ENCODE measurements around the gene C2orf69. TPM values are rescaled to one million over a fixed set of nuclear protein-coding genes. Genes with fewer than 3 reads are reported as not detected.

The C2orf69 gene
- total RNA-seq, 1 experiment from 2014 or later: 15.0 TPM

DNA sequence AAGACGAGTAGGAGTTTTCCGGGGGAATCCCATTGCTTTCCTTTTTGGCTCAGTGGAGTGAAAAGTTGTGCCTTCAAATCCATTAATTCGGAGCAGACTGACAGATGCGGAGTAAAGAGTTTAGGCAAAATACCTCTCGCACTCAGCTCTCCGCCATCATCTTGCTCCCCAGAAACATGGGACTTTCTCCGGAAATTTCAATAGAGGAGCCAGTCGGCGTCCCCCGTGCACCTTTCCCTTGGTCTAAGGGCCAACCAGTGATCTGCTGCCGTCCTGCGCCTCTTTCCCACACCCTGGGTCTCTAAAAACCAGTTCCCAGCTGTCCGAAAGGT lies 43.9 kb downstream of the C2orf69 start:
- ATAC-seq: peak; percentile 64
- CTCF ChIA-PET: no interaction called here
- TSS peak; percentile 80 for BruUV-seq (replicated peaks)
- TF ChIP-seq EZH2phosphoT487 (IDR thresholded peaks at IDR 0.05; ENCODE audit: borderline replicate concordance, low read length): no peak
- peak overlapping the region; percentile 80 for H2AFZ ChIP-seq (ENCODE audit: low read length)
- H3K9me3 ChIP-seq (ENCODE audit: low read length): no peaks in the 10 kb centered on the region
- no peaks in the 10 kb centered on the region for H3K27me3 ChIP-seq (ENCODE audit: low read length)
- peak; percentile 59 for DNase-seq
- H4K20me1 ChIP-seq (ENCODE audit: low read length): 0 out of 2 replicates have a peak, but pooled peaks cover 4% of the 10 kb centered on the region
- H3K9ac ChIP-seq (ENCODE audit: low read length): peak overlapping the region; percentile 84
- H3K4me3 ChIP-seq (ENCODE audit: low read length): peak overlapping the region; percentile 94
- peak overlapping the region; percentile 82 for H3K27ac ChIP-seq (ENCODE audit: low read length)
- peak overlapping the region; percentile 86 for H3K4me2 ChIP-seq (ENCODE audit: low read length)
- peaks cover 20% of the 10 kb centered on the region; the same call in 1 of the 2 replicates for H3K36me3 ChIP-seq (ENCODE audit: low read depth, low read length)
- no peaks in the 10 kb centered on the region for H3F3A ChIP-seq (ENCODE audit: low read length, unreplicated experiment)
- H3K79me2 ChIP-seq (ENCODE audit: low read length): peaks cover 89% of the 10 kb centered on the region
- POLR2A ChIA-PET (ENCODE audit: unreplicated experiment): interaction anchor here (0.6 to 0.7 kb wide), 2 partner anchors 510 to 524 kb away, joined by 3 to 4 read pairs; no protein-coding TSS in a partner anchor
- H3K9me2 ChIP-seq (replicated peaks; ENCODE audit: low read length): no peaks in the 10 kb centered on the region
- peaks cover 20% of the 10 kb centered on the region for H3K4me1 ChIP-seq (ENCODE audit: insufficient read depth, low read length)
- intact Hi-C loops (cut with micrococcal nuclease): loop anchor here (1.0 kb wide), 1 partner anchor 44 kb away; the partner anchor contains the start of gene C2orf69

DNA sequence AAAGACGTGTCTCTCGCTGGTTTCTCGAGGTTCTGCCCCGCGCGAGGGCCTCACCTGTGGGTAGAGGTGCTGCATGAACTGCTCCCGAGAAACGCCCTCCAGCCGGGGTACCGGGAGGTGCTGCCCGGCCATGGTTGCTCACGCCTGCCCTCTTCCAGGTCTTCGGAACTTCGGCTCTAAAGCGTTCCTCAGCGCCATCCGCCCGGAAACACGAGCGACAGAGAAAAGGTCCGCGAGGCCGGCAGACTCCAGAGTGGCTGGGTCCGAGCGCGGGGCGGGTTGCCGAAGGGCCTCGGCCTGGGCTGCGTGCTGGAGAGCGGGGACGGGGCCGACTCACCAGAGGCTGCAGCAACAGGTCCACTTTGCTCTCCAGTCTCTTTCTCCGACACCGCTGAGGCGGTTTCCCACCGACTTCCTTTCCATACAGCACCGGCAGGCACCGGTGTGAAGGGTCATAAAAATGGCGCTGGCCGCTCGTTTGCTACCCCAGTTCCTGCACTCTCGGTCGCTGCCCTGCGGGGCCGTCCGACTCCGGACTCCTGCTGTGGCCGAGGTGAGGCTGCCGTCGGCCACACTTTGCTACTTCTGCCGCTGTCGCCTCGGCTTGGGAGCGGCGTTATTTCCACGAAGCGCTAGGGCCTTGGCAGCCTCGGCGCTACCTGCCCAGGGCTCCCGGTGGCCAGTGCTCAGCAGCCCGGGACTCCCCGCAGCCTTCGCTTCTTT lies 44.4 kb downstream of the C2orf69 start, which contains the start of the genes MAIP1 and TYW5:
MAIP1 (plus strand) TSS at position 244 of the 723 bp plus-strand sequence; CDS start at position 461, 217 bp downstream.
TYW5 (minus strand) TSS at position 153 of the 723 bp plus-strand sequence; CDS start at position 132, 21 bp downstream.
- intact Hi-C loops (cut with micrococcal nuclease): loop anchor here (1.0 kb wide), 1 partner anchor 44 kb away; the partner anchor contains the start of gene C2orf69
- Histone ChIP-seq H3K27me3 (ENCODE audit: low read length) (no peaks in the 10 kb centered on the region), H3F3A (ENCODE audit: low read length, unreplicated experiment) (no peaks in the 10 kb centered on the region), H3K79me2 (ENCODE audit: low read length) (peaks cover 84% of the 10 kb centered on the region), H3K4me2 (ENCODE audit: low read length) (peak within 1 kb of the TSS; percentile 86), H3K9me3 (ENCODE audit: low read length) (no peaks in the 10 kb centered on the region), H3K9me2 (replicated peaks; ENCODE audit: low read length) (no peaks in the 10 kb centered on the region), H3K36me3 (ENCODE audit: low read depth, low read length) (peaks cover 19% of the 10 kb centered on the region), H3K4me1 (ENCODE audit: insufficient read depth, low read length) (peaks cover 20% of the 10 kb centered on the region), H3K4me3 (ENCODE audit: low read length) (peak within 1 kb of the TSS; percentile 94), H3K9ac (ENCODE audit: low read length) (peak within 1 kb of the TSS; percentile 84), H3K27ac (ENCODE audit: low read length) (peak within 1 kb of the TSS; percentile 82), H4K20me1 (ENCODE audit: low read length) (0 out of 2 replicates have a peak, but pooled peaks cover 4% of the 10 kb centered on the region), H2AFZ (ENCODE audit: low read length) (peak within 1 kb of the TSS; percentile 80)
- TF ChIP-seq EZH2 (IDR thresholded peaks at IDR 0.05; ENCODE audit: low read length, unreplicated experiment) (no peak), EZH2phosphoT487 (IDR thresholded peaks at IDR 0.05; ENCODE audit: borderline replicate concordance, low read length) (no peak)
- TF ChIP-seq, protein P1, sequence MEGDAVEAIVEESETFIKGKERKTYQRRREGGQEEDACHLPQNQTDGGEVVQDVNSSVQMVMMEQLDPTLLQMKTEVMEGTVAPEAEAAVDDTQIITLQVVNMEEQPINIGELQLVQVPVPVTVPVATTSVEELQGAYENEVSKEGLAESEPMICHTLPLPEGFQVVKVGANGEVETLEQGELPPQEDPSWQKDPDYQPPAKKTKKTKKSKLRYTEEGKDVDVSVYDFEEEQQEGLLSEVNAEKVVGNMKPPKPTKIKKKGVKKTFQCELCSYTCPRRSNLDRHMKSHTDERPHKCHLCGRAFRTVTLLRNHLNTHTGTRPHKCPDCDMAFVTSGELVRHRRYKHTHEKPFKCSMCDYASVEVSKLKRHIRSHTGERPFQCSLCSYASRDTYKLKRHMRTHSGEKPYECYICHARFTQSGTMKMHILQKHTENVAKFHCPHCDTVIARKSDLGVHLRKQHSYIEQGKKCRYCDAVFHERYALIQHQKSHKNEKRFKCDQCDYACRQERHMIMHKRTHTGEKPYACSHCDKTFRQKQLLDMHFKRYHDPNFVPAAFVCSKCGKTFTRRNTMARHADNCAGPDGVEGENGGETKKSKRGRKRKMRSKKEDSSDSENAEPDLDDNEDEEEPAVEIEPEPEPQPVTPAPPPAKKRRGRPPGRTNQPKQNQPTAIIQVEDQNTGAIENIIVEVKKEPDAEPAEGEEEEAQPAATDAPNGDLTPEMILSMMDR (conservative IDR thresholded peaks at IDR 0.05; ENCODE audit: low read depth, low read length): 0 out of 2 replicates have a peak, but pooled peaks have one; percentile 18
- DNase-seq: peak; percentile 82
- ChIA-PET POLR2A (ENCODE audit: unreplicated experiment) (no interaction called here), CTCF (no interaction called here)
- no TSS peak for BruUV-seq (replicated peaks)
- ATAC-seq: peak; percentile 87

DNA sequence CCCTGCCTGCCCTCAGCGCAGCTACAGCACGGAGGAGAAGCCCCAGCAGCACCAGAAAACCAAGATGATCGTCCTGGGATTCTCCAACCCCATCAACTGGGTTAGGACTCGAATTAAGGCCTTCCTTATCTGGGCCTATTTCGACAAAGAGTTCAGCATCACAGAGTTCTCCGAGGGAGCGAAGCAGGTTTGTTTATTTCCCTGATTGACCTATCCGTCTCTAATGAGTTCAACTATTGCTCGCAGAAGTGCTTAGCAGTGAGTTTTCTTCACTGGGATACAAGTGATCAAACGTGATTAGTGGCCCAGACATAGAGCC lies 44.9 kb downstream of the C2orf69 start:
- Histone ChIP-seq H3K4me1 (ENCODE audit: insufficient read depth, low read length) (peaks cover 20% of the 10 kb centered on the region), H3K79me2 (ENCODE audit: low read length) (peaks cover 79% of the 10 kb centered on the region), H3K36me3 (ENCODE audit: low read depth, low read length) (peaks cover 16% of the 10 kb centered on the region), H2AFZ (ENCODE audit: low read length) (peak overlapping the region; percentile 80), H3K4me3 (ENCODE audit: low read length) (peak overlapping the region; percentile 94), H3F3A (ENCODE audit: low read length, unreplicated experiment) (no peaks in the 10 kb centered on the region), H3K27ac (ENCODE audit: low read length) (peak overlapping the region; percentile 82), H3K9ac (ENCODE audit: low read length) (peak overlapping the region; percentile 84), H4K20me1 (ENCODE audit: low read length) (0 out of 2 replicates have a peak, but pooled peaks cover 4% of the 10 kb centered on the region), H3K4me2 (ENCODE audit: low read length) (peak overlapping the region; percentile 86), H3K27me3 (ENCODE audit: low read length) (no peaks in the 10 kb centered on the region), H3K9me3 (ENCODE audit: low read length) (no peaks in the 10 kb centered on the region), H3K9me2 (replicated peaks; ENCODE audit: low read length) (no peaks in the 10 kb centered on the region)
- DNase-seq (no peak), ATAC-seq (no peak)
- intact Hi-C loops (cut with micrococcal nuclease): no loop called here
- TF ChIP-seq EZH2phosphoT487 (IDR thresholded peaks at IDR 0.05; ENCODE audit: borderline replicate concordance, low read length): no peak
- no peak for TF ChIP-seq EZH2 (IDR thresholded peaks at IDR 0.05; ENCODE audit: low read length, unreplicated experiment)
- TF ChIP-seq, protein P1 (conservative IDR thresholded peaks at IDR 0.05; ENCODE audit: low read depth, low read length): no peak
- BruUV-seq (replicated peaks): no TSS peak
- ChIA-PET CTCF (no interaction called here), POLR2A (ENCODE audit: unreplicated experiment) (no interaction called here)
